ENCODE results near the gene ADAMTS10.
A peak's percentile ranks its signal among the peaks of the same experiment; 100 is the strongest.
"Not testable (repeated sequence)": the region's sequence is repeated elsewhere in the genome, so short reads cannot be mapped to it uniquely, and the experiment has no call there.

Gene ADAMTS10

DNA sequence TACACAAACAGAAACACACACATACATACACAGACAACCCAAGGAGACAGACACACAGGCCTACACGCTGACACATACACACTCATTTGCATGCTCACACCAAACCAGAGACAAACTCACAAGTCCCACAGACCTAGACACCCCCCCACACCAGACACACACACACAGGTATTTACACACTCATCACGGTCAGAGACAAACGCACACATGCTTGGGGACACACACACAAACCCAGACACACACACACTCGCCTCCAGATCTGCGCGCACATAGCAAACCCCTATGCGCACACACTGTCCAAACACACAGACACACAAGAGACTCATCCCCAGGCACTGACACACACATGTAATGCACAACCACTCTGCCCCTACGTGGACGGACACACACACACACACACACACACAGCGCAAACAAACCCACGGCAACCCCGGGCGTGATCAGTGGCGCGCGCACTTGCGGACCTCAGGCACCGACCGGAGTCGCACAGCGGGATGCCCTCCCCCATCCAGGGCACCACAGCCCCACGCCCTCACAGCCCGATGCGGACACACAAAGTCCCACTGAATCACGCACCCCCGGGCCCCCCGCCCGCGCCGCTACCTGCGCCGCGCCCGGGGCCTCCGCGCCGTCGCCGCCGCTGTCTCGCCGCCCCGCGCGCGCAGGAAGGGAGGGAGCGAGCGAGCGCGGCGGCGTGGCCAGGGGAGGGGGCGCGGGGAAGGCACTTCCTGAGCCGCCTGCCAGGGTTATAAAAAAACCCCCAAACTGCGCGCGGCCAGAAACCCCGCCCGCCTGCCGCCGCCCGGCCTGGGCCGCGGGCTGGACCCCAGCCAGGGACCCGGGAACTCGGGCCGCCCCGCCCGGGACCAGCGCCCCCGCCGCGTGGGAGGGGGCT, at the start of gene ADAMTS10:
TSS of gene ADAMTS10 (minus strand) at position 675 of the 895 bp plus-strand sequence. CDS start 5,005 bp downstream, outside the sequence.
- peak; percentile 21 for DNase-seq (ENCODE audit: low read depth)

- no peak for DNase-seq (ENCODE audit: low read depth)
Observed at GRCh38 chr19:8659905-8660304, 49.4 kb upstream of the ADAMTS10 start.

DNA sequence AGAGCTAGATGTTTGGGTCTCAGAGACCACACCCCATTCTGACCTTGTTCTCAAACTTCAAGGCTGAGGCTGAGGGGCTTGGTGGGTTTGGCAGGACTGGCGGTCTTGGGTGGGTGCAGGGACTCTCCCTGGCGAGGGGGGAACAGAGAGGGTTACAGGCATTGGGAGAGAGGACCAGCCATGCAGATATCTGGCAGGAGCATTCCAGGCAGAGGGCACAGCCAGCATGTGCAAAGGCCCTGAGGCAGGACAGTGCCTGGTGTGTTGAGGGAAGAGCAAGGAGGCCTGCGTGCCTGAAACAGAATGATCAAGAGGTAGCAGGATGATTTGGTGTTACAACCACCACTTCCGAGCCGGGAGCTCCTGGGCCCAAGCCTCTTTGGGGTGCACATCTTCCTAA, 47.4 kb upstream of the ADAMTS10 start:
- DNase-seq (ENCODE audit: low read depth), result no peak

- no peak for DNase-seq (ENCODE audit: low read depth)
Observed at GRCh38 chr19:8655340-8655709, 44.8 kb upstream of the ADAMTS10 start.

- peak; percentile 37 for DNase-seq (ENCODE audit: low read depth)
Observed at GRCh38 chr19:8654591-8655339, 44.2 kb upstream of the ADAMTS10 start.

- no peak for DNase-seq (ENCODE audit: low read depth)
Observed at GRCh38 chr19:8648240-8648639, 37.7 kb upstream of the ADAMTS10 start.

DNA sequence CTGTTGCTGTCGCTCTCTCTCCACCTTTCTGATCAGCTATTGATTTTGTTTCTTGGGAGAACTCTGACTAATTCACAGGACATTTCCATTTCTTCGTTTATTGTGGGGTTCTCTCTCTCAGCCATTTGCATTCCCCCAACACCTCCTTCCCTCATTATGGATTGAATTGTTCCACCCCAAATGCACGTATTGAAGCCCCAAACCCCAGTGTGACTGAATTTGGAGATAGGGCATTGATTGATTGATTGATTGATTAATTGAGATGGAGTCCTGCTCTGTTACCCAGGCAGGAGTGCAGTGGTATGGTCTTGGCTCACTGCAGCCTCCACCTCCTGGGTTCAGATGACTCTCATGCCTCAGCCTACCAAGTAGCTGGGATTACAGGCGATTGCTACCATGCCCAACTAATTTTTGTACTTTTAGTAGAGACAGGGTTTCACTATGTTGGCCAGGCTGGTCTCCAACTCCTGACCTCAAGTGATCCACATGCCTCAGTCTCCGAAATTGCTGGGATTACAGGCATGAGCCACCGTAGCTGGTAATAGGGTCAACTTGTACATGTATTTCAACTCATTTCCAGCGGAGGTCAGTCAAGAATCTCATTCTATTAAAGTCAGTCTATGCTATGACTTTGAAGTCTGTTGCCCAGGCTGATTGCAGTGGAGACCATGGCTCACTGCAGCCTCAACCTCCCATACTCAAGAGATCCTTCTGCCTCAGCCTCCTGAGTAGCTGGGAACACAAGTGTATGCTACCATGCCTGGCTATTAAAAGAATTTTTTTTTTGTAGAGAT, 33.5 kb upstream of the ADAMTS10 start:
- DNase-seq (ENCODE audit: low read depth), result no peak

DNA sequence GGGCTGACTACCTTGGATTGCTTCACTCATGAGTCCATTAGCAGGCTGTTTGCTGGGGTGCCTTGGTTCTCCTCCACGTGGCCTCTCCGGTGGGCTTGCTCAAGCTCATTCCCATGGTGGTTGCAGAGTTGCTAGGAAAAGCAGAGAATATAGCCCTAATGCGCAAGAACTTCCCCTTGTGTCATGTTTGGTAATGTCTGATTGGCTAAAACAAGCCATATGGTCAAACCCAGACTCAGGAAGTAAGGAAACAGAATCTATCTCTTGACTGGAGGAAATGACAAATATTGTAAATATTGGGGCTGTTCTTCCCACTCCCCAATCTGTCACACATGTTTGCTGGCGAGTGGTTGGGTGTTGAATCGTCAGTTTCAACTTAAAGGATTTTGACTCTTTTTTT, 32.0 kb upstream of the ADAMTS10 start:
- DNase-seq (ENCODE audit: low read depth), result no peak

GRCh38 chr19:8641908-8642547, 31.5 kb upstream of the ADAMTS10 start:
- peak; percentile 58 for DNase-seq (ENCODE audit: low read depth)

DNA sequence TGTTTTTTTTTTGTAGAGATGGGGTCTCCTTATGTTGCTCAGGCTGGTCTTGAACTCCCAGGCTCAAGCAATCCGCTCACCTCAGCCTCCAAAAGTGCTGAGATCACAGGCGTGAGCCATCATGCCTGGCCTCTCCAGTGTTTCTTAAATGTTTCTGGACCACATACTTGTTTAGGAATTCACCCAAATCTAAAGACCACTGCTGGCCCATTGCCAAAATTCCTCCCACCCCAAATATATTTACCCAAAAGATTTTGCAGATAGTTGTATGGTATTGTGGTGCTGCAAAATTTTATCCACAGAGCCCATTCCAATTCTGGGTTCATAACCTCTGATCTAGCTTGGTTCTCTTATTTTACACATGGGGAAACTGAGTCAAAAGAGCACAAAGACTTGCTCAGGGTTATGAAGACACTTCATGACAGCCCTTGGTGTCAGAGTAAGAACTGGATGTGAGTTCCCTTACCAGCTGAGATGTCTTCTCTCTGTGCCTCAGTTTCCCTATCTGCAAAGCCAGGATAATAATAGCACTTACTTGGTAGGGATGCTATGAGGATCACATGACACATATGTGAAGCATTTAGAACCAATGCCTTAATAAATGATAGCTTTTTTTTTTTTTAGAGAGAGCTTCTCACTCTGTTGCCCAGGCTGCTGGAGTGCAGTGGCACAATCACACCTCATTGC, 30.8 kb upstream of the ADAMTS10 start:
- no peak for DNase-seq (ENCODE audit: low read depth)

DNA sequence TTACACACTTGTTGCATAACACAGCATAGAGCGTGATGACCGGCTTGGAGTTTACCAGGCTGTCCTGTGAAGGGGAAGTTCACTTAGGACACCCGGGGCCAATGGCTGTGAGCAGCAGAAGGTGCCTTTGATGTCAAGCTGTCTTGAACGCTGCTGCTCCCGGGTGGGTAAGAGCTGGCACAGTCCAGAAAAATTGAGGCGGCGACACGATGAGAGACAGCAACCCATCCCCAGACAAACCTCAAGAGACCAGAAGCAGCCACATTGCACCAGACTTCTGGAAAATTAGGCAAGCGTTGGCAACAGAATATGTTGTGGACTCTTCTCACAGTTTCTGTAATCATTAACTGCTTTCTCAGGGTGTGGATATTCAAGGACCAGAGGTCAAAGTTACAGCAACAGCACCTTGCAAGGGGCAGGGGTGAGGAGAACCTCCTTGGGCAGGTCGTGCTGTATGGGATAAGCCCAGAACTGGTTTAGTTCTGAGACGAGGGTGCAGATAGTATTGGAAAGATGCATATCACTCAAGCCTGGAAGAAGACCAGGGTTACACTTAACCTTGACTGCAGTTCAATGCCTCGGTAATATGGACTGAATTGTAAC, 30.0 kb upstream of the ADAMTS10 start:
- no peak for DNase-seq (ENCODE audit: low read depth)

- no peak for DNase-seq (ENCODE audit: low read depth)
Observed at GRCh38 chr19:8639821-8640401, 29.4 kb upstream of the ADAMTS10 start.

DNA sequence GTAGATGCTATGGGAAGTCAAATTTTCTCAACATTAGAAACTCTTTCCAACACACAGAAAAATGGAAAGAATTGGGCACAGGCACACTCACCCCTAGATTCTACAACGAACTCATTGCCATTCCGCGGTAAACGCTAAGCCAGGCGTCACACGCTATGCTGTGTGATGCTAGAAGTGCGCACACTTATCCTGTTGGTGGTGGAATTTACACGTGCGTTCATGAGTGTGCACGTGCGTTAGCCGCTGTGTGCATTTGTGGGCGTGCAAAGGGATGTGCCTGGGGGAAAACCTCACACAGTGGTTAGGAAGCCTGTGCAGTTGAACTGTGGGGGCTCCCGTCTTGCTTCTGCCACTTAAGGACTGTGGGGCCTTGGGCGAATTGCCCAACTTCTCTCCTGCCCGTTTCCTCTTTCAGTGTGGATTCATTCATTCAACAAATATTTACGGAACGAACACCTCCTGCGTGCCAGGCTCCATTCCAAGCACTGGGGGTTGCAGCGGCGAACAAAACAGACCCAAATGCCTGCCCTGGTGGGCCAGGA, 27.6 kb upstream of the ADAMTS10 start:
- peak; percentile 44 for DNase-seq (ENCODE audit: low read depth)

DNA sequence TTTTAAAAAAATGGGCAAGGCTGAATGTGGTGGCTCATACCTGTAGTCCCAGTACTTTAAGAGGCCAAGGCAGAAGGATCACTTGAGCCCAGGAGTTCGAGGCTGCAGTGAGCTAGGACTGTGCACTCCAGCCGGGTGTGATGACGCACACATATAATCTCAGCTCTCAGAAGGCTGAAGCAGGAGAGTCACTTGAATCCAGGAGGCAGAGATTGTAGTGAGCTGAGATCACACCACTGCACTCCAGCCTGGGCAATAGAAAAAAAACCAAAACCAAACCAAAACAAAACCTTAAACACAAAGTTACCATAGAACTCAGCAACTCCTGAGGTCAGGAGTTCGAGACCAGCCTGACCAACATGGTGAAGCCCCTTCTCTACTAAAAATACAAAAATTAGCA, 26.6 kb upstream of the ADAMTS10 start:
- not testable (repeated sequence) for DNase-seq (ENCODE audit: low read depth)

DNA sequence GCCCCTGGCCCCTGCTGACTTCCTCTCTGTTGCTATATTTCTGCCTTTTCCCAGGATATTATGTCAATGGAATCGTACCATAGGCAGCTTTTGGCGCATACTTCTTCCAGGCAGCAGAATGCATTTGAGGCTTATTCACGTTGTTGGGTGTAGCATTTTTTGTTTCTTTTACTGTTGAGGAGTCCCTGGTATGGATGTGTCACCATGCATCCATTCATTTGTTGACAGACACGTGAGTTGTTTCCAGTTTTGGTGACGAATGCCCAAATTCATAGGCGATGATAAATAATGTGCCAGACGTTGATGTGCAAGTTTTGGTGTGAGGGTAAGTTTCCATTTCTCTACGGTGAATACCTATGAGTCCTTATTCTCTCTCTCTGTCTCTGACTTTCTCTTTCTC, 24.9 kb upstream of the ADAMTS10 start:
- DNase-seq (ENCODE audit: low read depth), result no peak

GRCh38 chr19:8631425-8631819, 20.9 kb upstream of the ADAMTS10 start:
- DNase-seq (ENCODE audit: low read depth), result peak; percentile 32

GRCh38 chr19:8630796-8631424, 20.4 kb upstream of the ADAMTS10 start:
- no peak for DNase-seq (ENCODE audit: low read depth)

DNA sequence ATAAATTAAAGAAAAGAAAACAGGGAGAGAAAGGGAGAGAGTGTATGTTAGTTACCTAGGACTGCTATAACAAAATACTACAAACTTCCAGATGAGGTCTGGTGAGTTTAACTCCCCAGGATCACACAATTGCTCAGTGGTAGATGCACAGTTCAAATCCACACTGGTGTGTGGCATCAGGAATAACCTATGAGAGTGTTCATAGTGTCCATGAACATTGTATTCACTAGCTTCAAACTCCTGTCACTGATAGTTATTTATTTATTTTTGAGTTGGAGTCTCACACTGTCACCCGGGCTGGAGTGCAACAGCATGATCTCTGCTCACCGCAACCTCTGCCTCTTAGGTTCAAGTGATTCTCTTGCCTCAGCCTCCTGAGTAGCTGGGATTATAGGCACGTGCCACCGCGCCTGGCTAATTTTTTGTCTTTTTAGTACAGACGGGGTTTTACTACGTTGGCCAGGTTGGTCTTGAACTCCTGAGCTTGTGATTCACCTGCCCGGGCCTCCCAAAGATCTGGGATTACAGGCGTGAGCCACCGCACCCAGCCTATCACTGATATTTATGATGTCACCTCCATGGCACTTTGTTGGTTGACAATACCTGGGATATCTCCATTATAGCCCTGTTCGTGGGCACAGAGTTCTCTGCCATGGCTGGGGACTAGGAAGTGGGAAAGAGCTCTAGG, 19.6 kb upstream of the ADAMTS10 start, which contains the start of gene NFILZ:
TSS of gene NFILZ (plus strand) at position 638 of the 688 bp plus-strand sequence. CDS start 46,133 bp downstream, outside the sequence.
- no peak for DNase-seq (ENCODE audit: low read depth)

GRCh38 chr19:8629184-8629583, 18.7 kb upstream of the ADAMTS10 start:
- no peak for DNase-seq (ENCODE audit: low read depth)

Measured in EH (cell line).